Subcutaneous adipose tissue (tissue), 4 donors: ENCODE data around the gene ETS1. TPM values are rescaled to one million over a fixed set of nuclear protein-coding genes. Genes with fewer than 3 reads are reported as not detected.

Experiments used
- total RNA-seq, 4 donors: library from RNA; depleted of rRNA; stranded (reverse); fragments of >200 nt; gene quantifications; one replicate each; pipeline ENCODE4 v1.1.0, GENCODE V29; 2016
- TF ChIP-seq, protein P1 (sequence below): fragments of 450-650 bp; IDR thresholded peaks from one replicate; pipeline ENCODE4 v1.5.1; 2016; ENCODE audit warnings: low read depth, mild to moderate bottlenecking, control low read depth, antibody characterized with exemption, moderate library complexity

ETS1 gene
- total RNA-seq, 4 donors from 2014 or later: 57.6 to 149 (median 96.7) TPM

DNA sequence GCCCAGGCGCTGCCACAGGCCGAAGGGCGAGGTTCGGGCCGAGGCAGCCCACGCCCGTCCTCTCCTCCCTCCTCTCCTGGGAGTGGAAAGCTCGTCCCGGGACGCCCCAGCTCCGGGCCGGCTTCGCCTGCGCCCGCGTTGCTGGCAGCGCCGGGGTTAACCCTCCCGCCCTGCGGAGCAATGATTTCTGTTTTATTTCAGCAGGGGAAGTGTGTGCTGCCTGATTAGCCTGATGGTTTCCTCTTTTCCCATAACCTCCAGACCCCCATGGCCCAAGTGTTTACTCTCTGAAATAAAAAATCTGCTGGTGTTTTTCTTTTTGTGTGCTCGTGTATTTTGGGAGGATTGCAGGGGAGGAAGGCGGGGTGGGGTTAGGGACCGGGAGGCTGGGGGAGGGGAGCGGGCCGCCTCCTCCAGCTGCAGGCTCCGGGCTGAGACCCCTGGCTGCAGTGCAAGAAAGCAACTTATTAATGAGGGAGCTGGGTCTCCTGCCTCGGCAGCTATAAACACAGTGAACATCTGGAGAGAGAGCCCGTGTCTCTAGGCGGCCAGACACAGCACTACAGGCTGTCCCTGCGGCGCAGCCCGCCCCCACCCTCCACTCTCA is 38.6 kb downstream of the ETS1 start:
- TF ChIP-seq, protein P1, sequence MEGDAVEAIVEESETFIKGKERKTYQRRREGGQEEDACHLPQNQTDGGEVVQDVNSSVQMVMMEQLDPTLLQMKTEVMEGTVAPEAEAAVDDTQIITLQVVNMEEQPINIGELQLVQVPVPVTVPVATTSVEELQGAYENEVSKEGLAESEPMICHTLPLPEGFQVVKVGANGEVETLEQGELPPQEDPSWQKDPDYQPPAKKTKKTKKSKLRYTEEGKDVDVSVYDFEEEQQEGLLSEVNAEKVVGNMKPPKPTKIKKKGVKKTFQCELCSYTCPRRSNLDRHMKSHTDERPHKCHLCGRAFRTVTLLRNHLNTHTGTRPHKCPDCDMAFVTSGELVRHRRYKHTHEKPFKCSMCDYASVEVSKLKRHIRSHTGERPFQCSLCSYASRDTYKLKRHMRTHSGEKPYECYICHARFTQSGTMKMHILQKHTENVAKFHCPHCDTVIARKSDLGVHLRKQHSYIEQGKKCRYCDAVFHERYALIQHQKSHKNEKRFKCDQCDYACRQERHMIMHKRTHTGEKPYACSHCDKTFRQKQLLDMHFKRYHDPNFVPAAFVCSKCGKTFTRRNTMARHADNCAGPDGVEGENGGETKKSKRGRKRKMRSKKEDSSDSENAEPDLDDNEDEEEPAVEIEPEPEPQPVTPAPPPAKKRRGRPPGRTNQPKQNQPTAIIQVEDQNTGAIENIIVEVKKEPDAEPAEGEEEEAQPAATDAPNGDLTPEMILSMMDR: no peak

DNA sequence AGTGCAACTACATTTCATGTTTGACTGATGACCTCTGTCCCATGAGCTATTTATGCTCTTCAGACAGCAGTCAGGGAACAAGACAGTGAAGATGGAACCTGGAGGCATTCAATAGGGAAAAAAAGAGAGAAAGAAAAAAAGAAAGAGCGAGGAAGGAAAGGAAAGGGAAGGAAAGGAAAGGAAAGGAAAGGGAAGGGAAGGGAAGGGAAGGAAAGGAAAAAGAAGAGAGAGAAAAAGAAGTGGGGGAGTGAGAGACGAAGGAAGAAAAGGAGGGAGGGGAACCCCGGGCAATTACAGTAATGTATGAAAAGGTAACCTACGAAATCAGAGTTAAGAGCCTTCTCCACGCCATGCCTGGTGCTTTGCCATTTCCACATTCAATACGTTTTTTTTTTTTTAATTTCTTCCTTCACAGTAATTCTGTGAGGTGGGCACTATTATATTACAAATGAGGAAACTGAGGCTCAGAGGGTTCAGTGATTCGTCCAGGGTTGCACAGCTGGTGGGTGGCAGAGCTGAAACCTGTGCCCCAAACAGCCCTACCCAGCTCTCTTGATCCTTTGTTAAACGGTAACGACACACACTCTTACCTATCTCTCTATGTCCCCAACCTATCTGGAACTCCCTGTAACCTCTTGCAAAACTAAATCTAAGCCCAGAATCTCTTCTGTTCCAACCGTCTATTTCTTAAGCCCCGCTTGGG is 39.3 kb downstream of the ETS1 start:
- TF ChIP-seq, protein P1: no peak

DNA sequence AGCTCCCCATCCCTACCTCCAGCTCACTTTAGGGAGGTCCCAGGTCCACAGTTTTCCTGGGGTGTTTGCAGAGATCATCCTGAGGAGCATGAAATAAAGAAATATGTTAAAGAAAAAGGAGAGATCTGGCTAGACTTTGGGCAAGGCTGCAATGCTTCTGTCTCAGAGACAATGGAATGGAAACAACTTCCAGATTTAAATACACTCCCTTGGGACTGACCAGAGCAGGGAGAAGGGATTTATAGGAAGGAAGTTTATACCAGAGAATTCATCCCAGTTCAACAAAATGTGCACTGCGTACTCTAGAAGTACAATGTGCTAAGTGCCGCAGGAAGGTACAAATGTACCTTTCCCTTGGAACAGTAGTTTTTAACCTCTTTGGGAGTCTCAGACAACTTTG is 40.4 kb downstream of the ETS1 start:
- TF ChIP-seq, protein P1: no peak

DNA sequence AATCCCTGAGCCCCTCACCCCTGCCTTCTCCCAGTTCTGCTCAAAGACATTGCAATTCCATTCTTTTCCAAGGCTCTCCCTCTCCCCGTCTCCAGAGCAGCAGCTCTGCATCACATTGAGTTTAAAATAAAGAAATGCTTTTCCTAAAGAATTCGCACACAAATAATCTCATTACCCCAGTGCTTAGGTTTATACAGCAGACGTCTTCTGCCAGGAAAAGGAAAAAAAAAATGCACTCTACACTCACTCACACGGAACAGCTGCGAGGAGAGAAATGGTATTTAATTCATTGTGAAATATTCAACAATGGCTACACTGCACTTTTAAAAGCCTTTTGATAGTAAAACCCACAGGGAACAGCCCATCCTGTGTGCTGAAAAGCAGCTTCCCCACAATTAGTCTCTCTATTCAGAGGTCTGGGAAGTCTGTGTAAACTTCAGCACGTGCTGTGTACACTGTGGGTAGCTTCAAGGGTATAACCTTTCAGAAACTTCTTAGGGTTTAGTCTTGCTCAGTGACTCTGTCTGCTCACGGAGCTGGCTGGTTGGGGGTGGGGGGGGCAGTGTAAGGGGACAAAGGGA is 42.8 kb downstream of the ETS1 start:
- TF ChIP-seq, protein P1: no peak

DNA sequence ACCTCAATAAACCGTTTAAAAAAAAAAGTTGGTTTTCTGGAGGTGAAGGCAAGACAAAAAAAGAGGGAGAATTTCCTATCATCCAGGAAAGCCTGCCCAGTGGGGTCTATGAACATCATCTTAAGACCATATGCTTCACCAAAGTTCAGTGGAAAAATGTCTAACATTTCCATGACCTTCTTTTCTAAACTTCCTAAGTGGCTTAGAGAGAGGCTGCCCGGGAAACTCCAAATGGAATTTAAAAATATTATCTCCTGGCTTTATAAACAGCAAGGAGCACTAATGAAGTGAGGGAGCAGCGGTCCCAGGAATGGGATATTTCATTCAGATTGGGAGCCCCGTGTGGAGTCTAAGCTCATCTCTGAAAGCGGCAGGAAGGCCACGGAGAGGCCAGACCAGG is 46.9 kb downstream of the ETS1 start:
- TF ChIP-seq, protein P1: no peak

DNA sequence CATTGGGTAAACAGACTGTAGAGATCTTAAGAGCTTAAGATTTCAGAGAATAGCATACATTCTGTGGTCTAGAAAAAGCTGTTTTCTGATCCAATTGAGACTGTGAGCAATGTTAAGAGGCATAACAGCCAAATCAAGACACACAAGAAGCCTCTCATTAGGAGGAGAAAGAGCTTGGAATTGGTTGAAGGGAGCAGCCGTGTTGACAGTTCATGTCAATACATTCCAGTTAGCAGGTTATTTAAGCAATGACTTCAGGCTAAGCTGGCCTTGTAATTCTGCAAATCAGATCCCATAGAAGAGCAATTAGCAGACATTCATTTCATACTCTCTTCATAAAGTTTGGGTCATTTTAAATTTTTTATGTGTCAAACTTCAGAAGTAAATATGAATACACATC is 50.9 kb downstream of the ETS1 start:
- TF ChIP-seq, protein P1: no peak

DNA sequence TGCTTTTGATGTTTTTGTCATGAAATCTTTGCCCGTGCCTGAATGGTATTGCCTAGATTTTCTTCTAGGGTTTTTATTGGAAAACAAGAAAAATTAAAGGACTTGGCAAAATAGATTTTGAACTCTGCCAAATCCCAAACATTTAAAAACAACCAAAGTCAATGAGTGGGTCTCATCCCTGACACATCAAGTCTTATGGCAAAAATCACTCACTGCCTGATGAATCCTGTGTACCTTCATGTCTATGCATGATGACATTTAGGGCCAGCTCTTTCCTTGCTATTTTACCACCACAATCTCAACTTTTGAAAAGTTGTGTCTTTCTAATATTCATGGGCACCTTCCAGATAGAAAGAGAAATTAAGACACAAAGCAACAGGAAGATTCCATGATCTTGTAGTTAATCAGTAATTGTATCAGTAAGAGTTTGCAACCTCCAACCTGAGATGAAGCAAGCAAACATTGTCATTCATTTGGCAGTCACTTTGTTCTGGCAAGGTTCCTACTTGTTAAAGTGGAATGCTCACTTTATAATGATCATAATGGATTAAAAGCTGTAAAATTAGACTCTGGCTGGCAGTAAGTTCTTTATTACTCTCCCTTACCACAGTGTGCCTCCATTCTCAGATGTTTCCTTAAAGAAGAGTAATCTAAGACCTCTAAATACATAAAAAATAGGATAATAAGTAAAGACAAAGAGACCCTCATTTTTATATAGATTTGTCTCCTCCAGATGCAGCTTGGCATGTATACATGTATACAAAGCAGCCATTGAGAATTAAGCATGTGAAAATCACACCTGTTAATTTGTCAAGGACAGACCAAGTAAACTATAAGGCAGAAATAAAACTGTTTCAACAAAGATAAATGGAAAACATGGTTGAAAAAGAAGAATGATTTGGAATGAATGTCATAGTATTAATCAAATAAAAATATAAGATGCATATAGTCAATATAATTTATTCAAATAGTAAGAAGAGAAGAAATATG is 51.6 kb downstream of the ETS1 start:
- TF ChIP-seq, protein P1: no peak
